Stimulated activated CD8-positive, alpha-beta memory T cell treated with anti-CD3 and anti-CD28 coated beads, Interleukin-15, amount 100 ng/mL, for 48 hours (primary cell): ENCODE results near the gene CYP27C1.
A peak's percentile ranks its signal among the peaks of the same experiment; 100 is the strongest.
"Not testable (repeated sequence)": the region's sequence is repeated elsewhere in the genome, so short reads cannot be mapped to it uniquely, and the experiment has no call there.

Source experiments
- DNase-seq, 2 donors: peaks; one replicate each; pipeline ENCODE4 v3.0.0-alpha.2; 2020; ENCODE audit warnings: low read depth in 2 of 2

CYP27C1 gene

GRCh38 chr2:127224135-127224534, 4.0 kb upstream of the CYP27C1 start:
- DNase-seq: not testable (repeated sequence)

GRCh38 chr2:127220768-127221527, 849 bp upstream of the CYP27C1 start:
- DNase-seq: no peak

GRCh38 chr2:127219171-127220070, 678 bp downstream of the CYP27C1 start:
- no peak for DNase-seq

GRCh38 chr2:127218812-127219170, 1.3 kb downstream of the CYP27C1 start:
- no peak for DNase-seq

- DNase-seq: no peak
These were observed 2.4 kb downstream of the CYP27C1 start for GRCh38 chr2:127217470-127218325.

- no peak for DNase-seq
These were observed 3.5 kb downstream of the CYP27C1 start for GRCh38 chr2:127216593-127216992.

GRCh38 chr2:127216095-127216494, 4.0 kb downstream of the CYP27C1 start:
- DNase-seq: no peak

- DNase-seq: not testable (repeated sequence)
These were observed 5.9 kb downstream of the CYP27C1 start for GRCh38 chr2:127214201-127214600.

- DNase-seq: no peak
These were observed 11.8 kb downstream of the CYP27C1 start for GRCh38 chr2:127208313-127208712.

GRCh38 chr2:127205218-127206125, 14.6 kb downstream of the CYP27C1 start:
- no peak for DNase-seq

- no peak for DNase-seq
These were observed 18.6 kb downstream of the CYP27C1 start for GRCh38 chr2:127201452-127201851.

GRCh38 chr2:127200962-127201361, 19.1 kb downstream of the CYP27C1 start:
- DNase-seq: no peak

- DNase-seq: no peak
These were observed 20.9 kb downstream of the CYP27C1 start for GRCh38 chr2:127199223-127199622.

- peak; percentile 28 to 47 for DNase-seq
These were observed 22.4 kb downstream of the CYP27C1 start for GRCh38 chr2:127197475-127198385.

- no peak for DNase-seq
These were observed 23.1 kb downstream of the CYP27C1 start for GRCh38 chr2:127196998-127197397.

GRCh38 chr2:127196549-127196948, 23.6 kb downstream of the CYP27C1 start:
- DNase-seq: no peak

- no peak for DNase-seq
These were observed 24.7 kb downstream of the CYP27C1 start for GRCh38 chr2:127195140-127196074.

- no peak for DNase-seq
These were observed 25.7 kb downstream of the CYP27C1 start for GRCh38 chr2:127194447-127194846.

- DNase-seq: no peak
These were observed 26.2 kb downstream of the CYP27C1 start for GRCh38 chr2:127193967-127194280.
